HepG2 (cell line): Measurements from ENCODE around the gene SDF2. TPM values are rescaled to one million over a fixed set of nuclear protein-coding genes. Genes with fewer than 3 reads are reported as not detected.

Experiments used
- GMEB1 ChIP-seq: sonication (generic); formaldehyde crosslinking; IDR thresholded peaks from 2 replicates; pipeline ENCODE4 v1.5.1; 2020; ENCODE audit warnings: missing genetic modification reagents, mild to moderate bottlenecking, borderline replicate concordance
- GTF3A ChIP-seq: sonication (generic); formaldehyde crosslinking; conservative IDR thresholded peaks from 2 replicates; pipeline ENCODE4 v1.4.0; 2020; ENCODE audit warnings: mild to moderate bottlenecking, missing genetic modification reagents
- HNF1B ChIP-seq: sonication (generic); formaldehyde crosslinking; IDR thresholded peaks from 2 replicates; pipeline ENCODE4 v1.5.1; 2020; ENCODE audit warnings: mild to moderate bottlenecking, moderate library complexity, missing genetic modification reagents
- JDP2 ChIP-seq: sonication (generic); formaldehyde crosslinking; IDR thresholded peaks from 2 replicates; pipeline ENCODE4 v1.8.1; 2022; ENCODE audit warnings: missing genetic modification reagents, borderline replicate concordance
- MAFF ChIP-seq: IDR thresholded peaks from 2 replicates; pipeline ENCODE4 v1.6.1; 2011; ENCODE audit warnings: low read depth, low read length, improper control_type of control experiment
- NFATC3 ChIP-seq: sonication (generic); formaldehyde crosslinking; IDR thresholded peaks from 2 replicates; pipeline ENCODE4 v1.5.1; 2020; ENCODE audit warnings: mild to moderate bottlenecking, missing genetic modification reagents
- PRDM15 ChIP-seq: sonication (generic); formaldehyde crosslinking; IDR thresholded peaks from 2 replicates; pipeline ENCODE4 v1.4.0; 2020; ENCODE audit warnings: missing genetic modification reagents
- RAD51 ChIP-seq: fragments of 450-650 bp; IDR thresholded peaks from 2 replicates; pipeline ENCODE4 v1.6.1; 2016; ENCODE audit warnings: borderline replicate concordance
- SIX4 ChIP-seq: sonication (generic); formaldehyde crosslinking; IDR thresholded peaks from 2 replicates; pipeline ENCODE4 v1.4.0; 2020; ENCODE audit warnings: missing genetic modification reagents
- SSRP1 ChIP-seq: IDR thresholded peaks from 2 replicates; pipeline ENCODE4 v1.6.1; 2016; ENCODE audit warnings: control low read depth
- TBX3 ChIP-seq: fragments of 450-650 bp; IDR thresholded peaks from 2 replicates; pipeline ENCODE4 v1.6.1; 2017; ENCODE audit warnings: antibody characterized with exemption, mild to moderate bottlenecking, inconsistent platforms, borderline replicate concordance
- THAP11 ChIP-seq: IDR thresholded peaks from 2 replicates; pipeline ENCODE4 v1.6.1; 2016; ENCODE audit warnings: missing biosample characterization, missing genetic modification reagents
- TSC22D2 ChIP-seq: sonication (generic); formaldehyde crosslinking; IDR thresholded peaks from 2 replicates; pipeline ENCODE4 v1.5.1; 2020; ENCODE audit warnings: missing genetic modification reagents, mild to moderate bottlenecking, borderline replicate concordance
- ZC3H13 ChIP-seq: sonication (generic); formaldehyde crosslinking; IDR thresholded peaks from 2 replicates; pipeline ENCODE4 v1.8.1; 2023; ENCODE audit warnings: mild to moderate bottlenecking, missing genetic modification reagents, moderate library complexity
- ZNF101 ChIP-seq: sonication (generic); formaldehyde crosslinking; IDR thresholded peaks from 2 replicates; pipeline ENCODE4 v1.4.0; 2020; ENCODE audit warnings: mild to moderate bottlenecking, low read depth, missing genetic modification reagents, borderline replicate concordance
- ZNF430 ChIP-seq: sonication (generic); formaldehyde crosslinking; IDR thresholded peaks from 2 replicates; pipeline ENCODE4 v1.9.0; 2021; ENCODE audit warnings: mild to moderate bottlenecking, missing genetic modification reagents
- ZNF556 ChIP-seq: sonication (generic); formaldehyde crosslinking; IDR thresholded peaks from 2 replicates; pipeline ENCODE4 v1.4.0; 2020; ENCODE audit warnings: mild to moderate bottlenecking, missing genetic modification reagents, borderline replicate concordance
- ZNF652 ChIP-seq: IDR thresholded peaks from 2 replicates; pipeline ENCODE4 v1.6.1; 2016; ENCODE audit warnings: low read depth, borderline replicate concordance
- ZNF749 ChIP-seq: sonication (generic); formaldehyde crosslinking; IDR thresholded peaks from 2 replicates; pipeline ENCODE4 v1.8.0; 2022; ENCODE audit warnings: mild to moderate bottlenecking, missing genetic modification reagents, moderate library complexity, borderline replicate concordance
- ZNF773 ChIP-seq: sonication (generic); formaldehyde crosslinking; IDR thresholded peaks from 2 replicates; pipeline ENCODE4 v1.4.0; 2020; ENCODE audit warnings: missing genetic modification reagents, borderline replicate concordance
- ZNF850 ChIP-seq: sonication (generic); formaldehyde crosslinking; conservative IDR thresholded peaks from 2 replicates; pipeline ENCODE4 v1.9.0; 2021; ENCODE audit warnings: mild to moderate bottlenecking, missing genetic modification reagents
- polyA plus RNA-seq, 8 experiments: library from polyadenylated mRNA; depleted of rRNA in 3 of 8; stranded (reverse) in 7 of 8; unstranded in 1 of 8; fragments of >200 nt; fragmentation: Illumina TruSeq in 4 of 8; extraction: Trizol in 4 of 8; gene quantifications; 2 replicates each; pipeline versions ENCODE4 v1.2.1 to v1.2.3, GENCODE V29; 2011 to 2016; ENCODE audit warnings: low read depth in 4 of 8, missing spikeins in 1 of 8, mixed read lengths in 1 of 8; ENCODE audit not compliant: insufficient read depth in 1 of 8
- total RNA-seq, 5 experiments: library from RNA; depleted of rRNA; stranded (reverse); fragments of >200 nt; fragmentation: Illumina TruSeq; extraction: Trizol; gene quantifications; 2 replicates each; pipeline ENCODE4 v1.2.3, GENCODE V29; 2016; ENCODE audit warnings: low read depth in 1 of 5

The SDF2 gene
- total and polyA plus RNA-seq, 2 of the 13 experiments (the other 11 are each of a cell fraction or from before 2014, with no cell fraction given): 58.2 to 58.4 TPM

- TF ChIP-seq ZNF773: peak; percentile 55; the same call in 1 of the 2 replicates
- peak; percentile 74 for TF ChIP-seq THAP11 (CRISPR knock-in tag)
- TF ChIP-seq TSC22D2: no peak
- TF ChIP-seq ZNF749: 0 out of 2 replicates have a peak, but pooled peaks have one; percentile 41
- TF ChIP-seq ZNF652 (CRISPR knock-in tag): no peak
- peak; percentile 94 for TF ChIP-seq PRDM15 (CRISPR knock-in tag)
- no peak for TF ChIP-seq ZC3H13 (CRISPR knock-in tag)
- no peak for TF ChIP-seq RAD51
- TF ChIP-seq ZNF430 (CRISPR knock-in tag): peak; percentile 30; the same call in 1 of the 2 replicates
- peak; percentile 33; the same call in 1 of the 2 replicates for TF ChIP-seq GMEB1 (CRISPR knock-in tag)
- TF ChIP-seq GTF3A (CRISPR knock-in tag): no peak
- TF ChIP-seq JDP2: no peak
- TF ChIP-seq TBX3: no peak
- TF ChIP-seq NFATC3 (CRISPR knock-in tag): no peak
- no peak for TF ChIP-seq HNF1B
- TF ChIP-seq MAFF: no peak
- no peak for TF ChIP-seq ZNF101 (CRISPR knock-in tag)
- 0 out of 2 replicates have a peak, but pooled peaks have one; percentile 9 for TF ChIP-seq SIX4 (CRISPR knock-in tag)
- no peak for TF ChIP-seq ZNF850 (CRISPR knock-in tag)
- TF ChIP-seq ZNF556: no peak
- no peak for TF ChIP-seq SSRP1 (CRISPR knock-in tag)
Measured at GRCh38 chr17:28710861-28711722, 49.4 kb upstream of the SDF2 start (continued).
